ENCODE data around the gene CASP1. TPM values are rescaled to one million over a fixed set of nuclear protein-coding genes. Genes with fewer than 3 reads are reported as not detected.

Gene CASP1
- total RNA-seq, 1 donor from 2014 or later = 23.3 TPM

- no peak overlapping the region for H3K27ac ChIP-seq
- H3K27me3 ChIP-seq = no peaks in the 10 kb centered on the region
- H3K9me3 ChIP-seq = no peaks in the 10 kb centered on the region
- no peak overlapping the region for H3K4me3 ChIP-seq
- H3K4me1 ChIP-seq = no peaks in the 10 kb centered on the region
- no peaks in the 10 kb centered on the region for H3K36me3 ChIP-seq
- intact Hi-C loops (cut with DNase I) = no loop called here
- TF ChIP-seq POLR2A (IDR thresholded peaks at IDR 0.05) = no peak
- TF ChIP-seq CTCF (IDR thresholded peaks at IDR 0.05) = no peak
- no peak for TF ChIP-seq POLR2AphosphoS5 (IDR thresholded peaks at IDR 0.05; ENCODE audit: insufficient read depth in 1 of 2, low read depth in 1 of 2)
- no peak for DNase-seq (ENCODE audit: extremely low spot score in 2 of 2)
Observed at GRCh38 chr11:104991994-104992393, 43.0 kb downstream of the CASP1 start.

- intact Hi-C loops (cut with DNase I) = no loop called here
- no peaks in the 10 kb centered on the region for H3K36me3 ChIP-seq
- H3K27ac ChIP-seq = no peak overlapping the region
- TF ChIP-seq POLR2AphosphoS5 (IDR thresholded peaks at IDR 0.05; ENCODE audit: insufficient read depth in 1 of 2, low read depth in 1 of 2) (no peak), POLR2A (IDR thresholded peaks at IDR 0.05) (no peak), CTCF (IDR thresholded peaks at IDR 0.05) (no peak)
- H3K9me3 ChIP-seq = no peaks in the 10 kb centered on the region
- DNase-seq (ENCODE audit: extremely low spot score in 2 of 2) = no peak
- no peak overlapping the region for H3K4me3 ChIP-seq
- H3K4me1 ChIP-seq = no peaks in the 10 kb centered on the region
- H3K27me3 ChIP-seq = no peaks in the 10 kb centered on the region
Observed at GRCh38 chr11:104984808-104985207, 50.1 kb downstream of the CASP1 start.

GRCh38 chr11:104979839-104980238 is 55.1 kb downstream of the CASP1 start:
- Histone ChIP-seq H3K27me3 (no peaks in the 10 kb centered on the region), H3K4me3 (no peak overlapping the region), H3K9me3 (no peaks in the 10 kb centered on the region), H3K4me1 (no peaks in the 10 kb centered on the region), H3K36me3 (no peaks in the 10 kb centered on the region), H3K27ac (no peak overlapping the region)
- intact Hi-C loops (cut with DNase I) = no loop called here
- DNase-seq (ENCODE audit: extremely low spot score in 2 of 2) = no peak
- TF ChIP-seq POLR2A (IDR thresholded peaks at IDR 0.05) (no peak), CTCF (IDR thresholded peaks at IDR 0.05) (no peak), POLR2AphosphoS5 (IDR thresholded peaks at IDR 0.05; ENCODE audit: insufficient read depth in 1 of 2, low read depth in 1 of 2) (no peak)

Other genes starting within 250 kb of the CASP1 start
- gene CASP12, start 136.7 kb downstream of the CASP1 start, total RNA-seq = 7.4 TPM
- 70.2 TPM for gene CASP4, start 66.6 kb downstream of the CASP1 start, total RNA-seq
- gene CASP5, start 12.0 kb downstream of the CASP1 start, total RNA-seq = not detected
- 26.8 TPM for gene CARD16, start 10.2 kb upstream of the CASP1 start, total RNA-seq
- not detected for gene CARD18, start 104.6 kb upstream of the CASP1 start, total RNA-seq

All from vagina (tissue), 2 donors.